ENCODE results near the gene PRB2. TPM values are rescaled to one million over a fixed set of nuclear protein-coding genes. Genes with fewer than 3 reads are reported as not detected.
"Not testable (repeated sequence)": the region's sequence is repeated elsewhere in the genome, so short reads cannot be mapped to it uniquely, and the experiment has no call there.

Gene PRB2
- total RNA-seq = not detected

DNA sequence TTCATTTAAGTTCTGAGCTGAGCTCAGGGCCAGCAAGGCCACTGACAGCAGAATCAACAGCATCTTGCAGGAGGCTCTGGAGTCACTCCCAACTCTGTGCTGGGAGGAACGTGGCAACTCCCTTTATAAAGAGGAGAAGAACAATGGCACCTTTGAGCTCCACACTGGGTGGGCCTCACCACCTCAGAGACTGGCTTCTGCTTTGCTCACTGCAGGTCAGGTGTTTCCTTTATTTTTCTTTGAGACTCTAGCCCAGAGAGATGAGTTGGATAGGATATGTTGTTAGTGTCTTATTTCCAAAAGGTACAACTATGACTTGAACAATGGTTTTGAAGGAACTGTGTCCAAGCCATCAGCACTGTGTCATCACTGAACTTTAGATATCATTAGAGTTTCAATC is at the start of gene PRB2:
PRB2 (minus strand) TSS at position 101 of the 400 bp plus-strand sequence; CDS start at position 63, 38 bp downstream.
- H3K4me1 ChIP-seq; DNase-seq; intact Hi-C loops (cut with DNase I); H3K36me3 ChIP-seq; H3K27me3 ChIP-seq; H3K27ac ChIP-seq; H3K9ac ChIP-seq (ENCODE audit: low read depth in 2 of 2, low read length in 2 of 2); H3K4me3 ChIP-seq; H3K9me3 ChIP-seq: not testable (repeated sequence)

DNA sequence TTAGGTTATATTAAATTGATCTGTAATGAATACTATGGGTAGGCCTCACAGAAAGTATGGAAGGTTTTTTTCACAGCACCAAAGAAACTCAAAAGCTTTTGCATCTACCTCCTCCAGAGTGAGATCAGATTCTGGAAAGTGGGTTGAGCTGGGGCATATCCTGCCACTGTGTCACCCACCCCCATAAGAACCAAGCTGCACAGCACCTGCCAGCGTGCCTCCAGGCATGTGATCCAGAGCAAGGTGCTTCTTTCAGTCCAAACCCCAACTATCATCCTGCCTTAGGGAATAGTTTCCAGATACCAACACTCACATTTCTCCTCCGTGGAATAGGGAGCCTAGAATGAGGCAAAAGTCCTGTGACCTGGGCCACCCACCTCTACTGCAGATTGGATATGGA is 42.6 kb upstream of the PRB2 start:
- no peak for DNase-seq
- no peaks in the 10 kb centered on the region for H3K27me3 ChIP-seq
- no peak overlapping the region for H3K27ac ChIP-seq
- no peaks in the 10 kb centered on the region for H3K9me3 ChIP-seq
- TF ChIP-seq, protein P1, sequence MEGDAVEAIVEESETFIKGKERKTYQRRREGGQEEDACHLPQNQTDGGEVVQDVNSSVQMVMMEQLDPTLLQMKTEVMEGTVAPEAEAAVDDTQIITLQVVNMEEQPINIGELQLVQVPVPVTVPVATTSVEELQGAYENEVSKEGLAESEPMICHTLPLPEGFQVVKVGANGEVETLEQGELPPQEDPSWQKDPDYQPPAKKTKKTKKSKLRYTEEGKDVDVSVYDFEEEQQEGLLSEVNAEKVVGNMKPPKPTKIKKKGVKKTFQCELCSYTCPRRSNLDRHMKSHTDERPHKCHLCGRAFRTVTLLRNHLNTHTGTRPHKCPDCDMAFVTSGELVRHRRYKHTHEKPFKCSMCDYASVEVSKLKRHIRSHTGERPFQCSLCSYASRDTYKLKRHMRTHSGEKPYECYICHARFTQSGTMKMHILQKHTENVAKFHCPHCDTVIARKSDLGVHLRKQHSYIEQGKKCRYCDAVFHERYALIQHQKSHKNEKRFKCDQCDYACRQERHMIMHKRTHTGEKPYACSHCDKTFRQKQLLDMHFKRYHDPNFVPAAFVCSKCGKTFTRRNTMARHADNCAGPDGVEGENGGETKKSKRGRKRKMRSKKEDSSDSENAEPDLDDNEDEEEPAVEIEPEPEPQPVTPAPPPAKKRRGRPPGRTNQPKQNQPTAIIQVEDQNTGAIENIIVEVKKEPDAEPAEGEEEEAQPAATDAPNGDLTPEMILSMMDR (IDR thresholded peaks at IDR 0.05) = no peak
- H3K9ac ChIP-seq (ENCODE audit: low read depth in 2 of 2, low read length in 2 of 2) = no peak overlapping the region
- no peak overlapping the region for H3K4me3 ChIP-seq
- H3K36me3 ChIP-seq = no peaks in the 10 kb centered on the region
- intact Hi-C loops (cut with DNase I) = no loop called here
- H3K4me1 ChIP-seq = no peaks in the 10 kb centered on the region

DNA sequence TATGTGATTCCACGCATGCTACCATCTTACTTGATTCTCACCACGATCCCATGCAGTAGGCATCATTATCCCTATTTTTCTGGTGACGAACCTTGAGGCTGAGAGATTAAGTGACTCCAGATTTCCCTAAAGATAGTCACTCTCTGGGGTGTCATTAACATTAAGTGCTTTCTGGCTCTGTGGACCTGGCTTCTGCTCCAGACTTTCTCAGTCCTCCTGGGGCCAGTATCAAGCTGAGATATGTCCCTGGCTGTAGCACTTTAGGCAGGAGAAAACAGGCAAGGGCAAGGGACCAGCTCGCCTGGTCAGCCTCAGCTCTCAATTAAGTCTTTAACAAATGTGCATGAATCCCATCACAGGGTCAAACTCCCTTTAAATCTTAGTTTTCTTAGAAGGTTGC is 38.3 kb upstream of the PRB2 start:
- intact Hi-C loops (cut with DNase I) = no loop called here
- Histone ChIP-seq H3K4me3 (no peak overlapping the region), H3K36me3 (no peaks in the 10 kb centered on the region), H3K4me1 (no peaks in the 10 kb centered on the region), H3K9ac (ENCODE audit: low read depth in 2 of 2, low read length in 2 of 2) (no peak overlapping the region), H3K27me3 (no peaks in the 10 kb centered on the region), H3K9me3 (no peaks in the 10 kb centered on the region), H3K27ac (no peak overlapping the region)
- DNase-seq = no peak
- TF ChIP-seq, protein P1 (IDR thresholded peaks at IDR 0.05) = no peak

DNA sequence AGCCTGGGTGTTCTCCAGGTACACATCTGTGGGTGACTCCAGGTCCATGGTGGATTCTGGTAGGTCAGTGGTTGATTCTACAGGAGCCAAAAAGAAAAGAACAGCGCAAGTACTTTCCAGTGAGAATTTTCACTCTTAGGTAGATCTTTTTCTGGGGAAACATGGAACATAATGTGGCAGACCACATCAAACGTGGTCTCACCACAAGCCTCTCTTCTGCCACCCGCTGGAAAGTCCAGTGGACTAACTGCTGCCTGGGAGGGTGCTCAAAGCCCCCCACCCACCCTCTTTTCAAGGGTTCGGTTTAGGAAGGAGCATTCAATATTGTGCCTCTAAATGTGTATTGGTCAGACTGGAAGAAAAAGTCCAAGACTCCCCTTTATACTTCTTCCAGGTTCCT is 36.1 kb upstream of the PRB2 start:
- H3K27ac ChIP-seq = no peak overlapping the region
- DNase-seq = no peak
- no peak overlapping the region for H3K9ac ChIP-seq (ENCODE audit: low read depth in 2 of 2, low read length in 2 of 2)
- no peak overlapping the region for H3K4me3 ChIP-seq
- no peaks in the 10 kb centered on the region for H3K27me3 ChIP-seq
- no peaks in the 10 kb centered on the region for H3K9me3 ChIP-seq
- TF ChIP-seq, protein P1 (IDR thresholded peaks at IDR 0.05) = no peak
- H3K36me3 ChIP-seq = no peaks in the 10 kb centered on the region
- intact Hi-C loops (cut with DNase I) = no loop called here
- H3K4me1 ChIP-seq = no peaks in the 10 kb centered on the region

DNA sequence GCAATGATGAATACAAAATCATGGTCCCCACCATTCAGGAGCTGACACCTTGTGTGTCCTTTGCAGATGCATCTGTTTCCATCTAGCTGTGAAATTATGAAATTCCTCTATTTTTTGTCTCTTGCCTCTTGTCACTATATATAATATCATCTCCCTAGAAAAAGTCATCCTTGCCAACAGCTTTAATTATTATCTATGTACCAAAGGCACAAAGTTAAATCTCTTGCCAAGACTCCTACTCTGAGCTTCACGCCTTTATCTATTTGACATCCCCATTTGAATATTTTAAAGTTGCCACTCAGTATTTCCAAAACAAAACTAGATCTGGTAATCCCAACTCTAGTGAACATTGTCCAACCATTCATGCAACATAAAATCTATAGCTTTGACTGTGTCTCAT is 32.0 kb upstream of the PRB2 start:
- Histone ChIP-seq H3K9me3 (no peaks in the 10 kb centered on the region), H3K4me1 (no peaks in the 10 kb centered on the region), H3K27ac (no peak overlapping the region), H3K9ac (ENCODE audit: low read depth in 2 of 2, low read length in 2 of 2) (no peak overlapping the region), H3K4me3 (no peak overlapping the region), H3K27me3 (no peaks in the 10 kb centered on the region), H3K36me3 (no peaks in the 10 kb centered on the region)
- no peak for DNase-seq
- intact Hi-C loops (cut with DNase I) = no loop called here
- TF ChIP-seq, protein P1 (IDR thresholded peaks at IDR 0.05) = no peak

DNA sequence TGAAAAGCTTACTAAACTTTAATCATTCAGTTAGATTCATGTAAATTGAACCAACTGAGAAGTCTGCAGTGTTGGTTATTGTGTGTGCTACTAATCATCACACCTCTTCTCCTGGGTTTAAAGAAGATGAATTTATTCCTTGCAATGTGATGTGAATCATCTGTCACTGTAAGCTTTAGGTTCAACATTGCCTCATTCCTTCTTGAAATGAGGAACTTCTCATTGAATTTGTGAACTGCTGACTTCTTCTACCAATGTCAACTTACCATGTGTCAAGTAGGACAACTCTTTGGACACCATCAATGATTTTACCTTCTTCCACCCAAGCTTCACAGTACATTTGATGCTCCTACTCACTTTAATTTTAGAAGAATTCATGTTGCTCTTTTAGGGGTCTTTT is 17.4 kb upstream of the PRB2 start:
- no peak for DNase-seq
- Histone ChIP-seq H3K9me3 (no peaks in the 10 kb centered on the region), H3K27me3 (no peaks in the 10 kb centered on the region), H3K27ac (no peak overlapping the region), H3K36me3 (no peaks in the 10 kb centered on the region), H3K4me1 (no peaks in the 10 kb centered on the region), H3K4me3 (no peak overlapping the region), H3K9ac (ENCODE audit: low read depth in 2 of 2, low read length in 2 of 2) (no peak overlapping the region)
- TF ChIP-seq, protein P1 (IDR thresholded peaks at IDR 0.05) = no peak
- intact Hi-C loops (cut with DNase I) = no loop called here

Measured in colonic mucosa (tissue), 4 donors.